Left lung (tissue), 10 donors: ENCODE results near the gene POLA1. TPM values are rescaled to one million over a fixed set of nuclear protein-coding genes. Genes with fewer than 3 reads are reported as not detected.
"Not testable (repeated sequence)": the region's sequence is repeated elsewhere in the genome, so short reads cannot be mapped to it uniquely, and the experiment has no call there.

Source experiments
- ATAC-seq: fragments of 200-7000 bp; cut with Tn5 transposase; one replicate; pipeline ENCODE4 v1.9.1; 2020; ENCODE audit warnings: moderate library complexity
- DNase-seq, 4 donors: peaks; one replicate each; pipeline ENCODE4 v3.0.0-alpha.2; 2013 to 2020
- H3K27ac ChIP-seq, 2 donors: fragments of 200-600 bp; sonication (generic) in 1 of 2; one replicate each; pipeline versions ENCODE4 v1.5.0 to v1.8.0; 2020 to 2021
- H3K27me3 ChIP-seq, 2 donors: fragments of 200-600 bp; sonication (generic) in 1 of 2; one replicate each; pipeline versions ENCODE4 v1.5.0 to v1.8.0; 2020 to 2021
- H3K36me3 ChIP-seq, 2 donors: fragments of 200-600 bp; sonication (generic) in 1 of 2; one replicate each; pipeline versions ENCODE4 v1.5.0 to v1.8.0; 2020 to 2021
- H3K4me1 ChIP-seq, 2 donors: fragments of 200-600 bp; one replicate each; pipeline ENCODE4 v1.8.0; 2021
- H3K4me3 ChIP-seq, 2 donors: fragments of 200-600 bp; sonication (generic) in 1 of 2; one replicate each; pipeline versions ENCODE4 v1.5.0 to v1.8.0; 2020 to 2021; ENCODE audit warnings: mild to moderate bottlenecking in 1 of 2
- H3K9me3 ChIP-seq, 2 donors: fragments of 200-600 bp; sonication (generic) in 1 of 2; one replicate each; pipeline versions ENCODE4 v1.5.0 to v1.8.0; 2020 to 2021
- CTCF ChIP-seq, 2 donors: fragments of 200-600 bp; sonication (generic) in 1 of 2; IDR thresholded peaks; one replicate each; pipeline versions ENCODE4 v1.5.0 to v1.8.0; 2021; ENCODE audit warnings: antibody characterized with exemption in 2 of 2
- intact Hi-C, 2 donors: fragments of 100-400 bp; cut with DNase I; formaldehyde crosslinking; loops; one replicate each; pipeline versions ENCODE4 v1.11.2 to v1.14.2; 2022
- polyA plus RNA-seq, 6 donors: library from polyadenylated mRNA; unstranded; fragments of 120-200 nt; gene quantifications; one replicate each; pipeline ENCODE4 v1.2.1, GENCODE V29; 2013; ENCODE audit not compliant: insufficient read length in 6 of 6
- total RNA-seq, 2 donors: library from RNA; stranded (reverse); fragmentation: NEBNext Ultra II Directional; extraction: Animal tissue kit (Norgen Biotek cat#: 25700); gene quantifications; one replicate each; pipeline ENCODE4 v1.2.1, GENCODE V29; 2021
- donor health status: DM: no; HTN: yes; CAD: no.
- donor health status: DM: no; HTN: no; CAD: no.

Gene POLA1
- total and polyA plus RNA-seq, 8 donors = 11.0 to 19.6 (median 15.8) TPM

GRCh38 chrX:24648495-24648894, 45.2 kb upstream of the POLA1 start:
- Histone ChIP-seq H3K9me3 (no peaks in the 10 kb centered on the region), H3K36me3 (no peaks in the 10 kb centered on the region), H3K27me3 (peaks cover 0 to 10% of the 10 kb centered on the region in 2 donors), H3K4me3 (no peak overlapping the region), H3K27ac (no peak overlapping the region), H3K4me1 (no peaks in the 10 kb centered on the region)
- no peak for TF ChIP-seq CTCF (IDR thresholded peaks at IDR 0.05)
- DNase-seq (no peak), ATAC-seq (no peak)
- intact Hi-C loops = no loop called here

GRCh38 chrX:24651783-24652182, 41.9 kb upstream of the POLA1 start:
- Histone ChIP-seq H3K9me3 (no peaks in the 10 kb centered on the region), H3K27me3 (no peaks in the 10 kb centered on the region), H3K36me3 (no peaks in the 10 kb centered on the region), H3K4me1 (no peaks in the 10 kb centered on the region), H3K4me3 (no peak overlapping the region), H3K27ac (no peak overlapping the region)
- DNase-seq = no peak
- intact Hi-C loops = no loop called here
- TF ChIP-seq CTCF (IDR thresholded peaks at IDR 0.05) = no peak
- no peak for ATAC-seq

- not testable (repeated sequence) for H3K27ac ChIP-seq
Measured at GRCh38 chrX:24655679-24656078, 38.0 kb upstream of the POLA1 start.

GRCh38 chrX:24657671-24658386, 35.9 kb upstream of the POLA1 start:
- Histone ChIP-seq H3K9me3 (no peaks in the 10 kb centered on the region), H3K4me3 (no peak overlapping the region), H3K27me3 (no peaks in the 10 kb centered on the region), H3K36me3 (no peaks in the 10 kb centered on the region), H3K4me1 (no peaks in the 10 kb centered on the region), H3K27ac (no peak overlapping the region)
- DNase-seq (no peak), ATAC-seq (no peak)
- TF ChIP-seq CTCF (IDR thresholded peaks at IDR 0.05) = no peak
- intact Hi-C loops = no loop called here

More at GRCh38 chrX:24655679-24656078, 38.0 kb upstream of the POLA1 start:
- H3K36me3 ChIP-seq, H3K27me3 ChIP-seq, ATAC-seq, DNase-seq, H3K4me1 ChIP-seq, intact Hi-C loops, H3K9me3 ChIP-seq, H3K4me3 ChIP-seq: not testable (repeated sequence)

- Histone ChIP-seq H3K27me3 (no peaks in the 10 kb centered on the region), H3K4me1 (no peaks in the 10 kb centered on the region), H3K27ac (no peak overlapping the region), H3K36me3 (no peaks in the 10 kb centered on the region), H3K4me3 (no peak overlapping the region), H3K9me3 (no peaks in the 10 kb centered on the region)
- ATAC-seq (no peak), DNase-seq (no peak)
- intact Hi-C loops = no loop called here
- TF ChIP-seq CTCF (IDR thresholded peaks at IDR 0.05) = no peak
Measured at GRCh38 chrX:24658421-24658820, 35.3 kb upstream of the POLA1 start.

GRCh38 chrX:24659106-24659505, 34.6 kb upstream of the POLA1 start:
- Histone ChIP-seq H3K4me3 (no peak overlapping the region), H3K9me3 (no peaks in the 10 kb centered on the region), H3K36me3 (no peaks in the 10 kb centered on the region), H3K27ac (no peak overlapping the region), H3K4me1 (no peaks in the 10 kb centered on the region), H3K27me3 (no peaks in the 10 kb centered on the region)
- no peak for ATAC-seq
- no peak for DNase-seq
- intact Hi-C loops = no loop called here
- TF ChIP-seq CTCF (IDR thresholded peaks at IDR 0.05) = no peak
